IMR-90 (cell line): ENCODE results near the gene IL4R. TPM values are rescaled to one million over a fixed set of nuclear protein-coding genes. Genes with fewer than 3 reads are reported as not detected.

Experiments
- ATAC-seq: fragments of 200-7000 bp; cut with Tn5 transposase; 2 replicates; pipeline ENCODE4 v1.9.1; 2020; ENCODE audit warnings: low read depth, mild to moderate bottlenecking, moderate library complexity
- BruUV-seq: library from RNA; stranded (reverse); fragments of 400-500 nt; replicated peaks from 2 replicates; lab custom pipeline; 2021; lab: Mats Ljungman, UMichigan
- CTCF ChIA-PET: fragments of 300-600 bp; formaldehyde crosslinking; extraction: SDS; loops from one replicate; lab custom pipeline; 2021; ENCODE audit warnings: antibody characterized with exemption; lab: Yijun Ruan, JAX
- POLR2A ChIA-PET: fragments of 300-600 bp; sonication (Branson Sonifier 250); formaldehyde crosslinking; loops from one replicate; lab custom pipeline; 2022; ENCODE audit warnings: antibody characterized with exemption; ENCODE audit not compliant: unreplicated experiment; lab: Charles Lee
- DNase-seq: peaks from one replicate; pipeline ENCODE4 v3.0.0; 2013
- H2AFZ ChIP-seq: replicated peaks from 2 replicates; pipeline ENCODE3; 2013; ENCODE audit warnings: low read length, mild to moderate bottlenecking; ENCODE audit not compliant: poor library complexity
- H2AK5ac ChIP-seq: 2 replicates; pipeline ENCODE4 v1.6.1; 2013; ENCODE audit warnings: low read depth, low read length, inconsistent platforms
- H2AK9ac ChIP-seq: replicated peaks from 2 replicates; pipeline ENCODE3; 2013; ENCODE audit warnings: mild to moderate bottlenecking, low read depth, low read length, moderate library complexity; ENCODE audit not compliant: poor library complexity
- H2BK120ac ChIP-seq: 2 replicates; pipeline ENCODE4 v1.6.1; 2013; ENCODE audit warnings: low read depth, low read length, inconsistent platforms
- H2BK15ac ChIP-seq: 3 replicates; pipeline ENCODE4 v1.6.1; 2013; ENCODE audit warnings: low read depth, low read length, inconsistent platforms
- H2BK20ac ChIP-seq: 2 replicates; pipeline ENCODE4 v1.6.1; 2013; ENCODE audit warnings: low read depth, mild to moderate bottlenecking, inconsistent platforms, low read length, moderate library complexity
- H2BK5ac ChIP-seq: 2 replicates; pipeline ENCODE4 v1.6.1; 2013; ENCODE audit warnings: mild to moderate bottlenecking, low read depth, low read length, inconsistent platforms; ENCODE audit not compliant: poor library complexity, severe bottlenecking
- H3K14ac ChIP-seq: replicated peaks from 2 replicates; pipeline ENCODE4 v1.6.1; 2013; ENCODE audit warnings: low read depth, low read length, inconsistent platforms
- H3K18ac ChIP-seq: 2 replicates; pipeline ENCODE4 v1.6.1; 2013; ENCODE audit warnings: low read depth, low read length, control low read depth
- H3K23ac ChIP-seq: 2 replicates; pipeline ENCODE4 v1.6.1; 2013; ENCODE audit warnings: low read depth, low read length, inconsistent platforms
- H3K27ac ChIP-seq: 2 replicates; pipeline ENCODE4 v1.5.1; 2013; ENCODE audit warnings: mild to moderate bottlenecking, control low read depth, low read length; ENCODE audit not compliant: insufficient read depth
- H3K27me3 ChIP-seq: 2 replicates; pipeline ENCODE4 v1.6.1; 2013; ENCODE audit warnings: low read length; ENCODE audit not compliant: control insufficient read depth, insufficient read depth
- H3K36me3 ChIP-seq: 2 replicates; pipeline ENCODE4 v1.6.1; 2013; ENCODE audit warnings: low read length, mixed read lengths; ENCODE audit not compliant: control insufficient read depth, insufficient read depth
- H3K4ac ChIP-seq: 2 replicates; pipeline ENCODE4 v1.6.1; 2013; ENCODE audit warnings: low read depth, low read length, inconsistent platforms
- H3K4me1 ChIP-seq: 2 replicates; pipeline ENCODE4 v1.6.1; 2013; ENCODE audit warnings: low read length, mixed read lengths; ENCODE audit not compliant: control insufficient read depth, insufficient read depth
- H3K4me2 ChIP-seq: 2 replicates; pipeline ENCODE4 v1.6.1; 2013; ENCODE audit warnings: low read depth, mild to moderate bottlenecking, control low read depth, low read length, moderate library complexity
- H3K4me3 ChIP-seq: 2 replicates; pipeline ENCODE4 v1.5.1; 2013; ENCODE audit warnings: low read depth, mild to moderate bottlenecking, control low read depth, low read length, moderate library complexity; ENCODE audit not compliant: insufficient read depth
- H3K56ac ChIP-seq: 2 replicates; pipeline ENCODE4 v1.6.1; 2013; ENCODE audit warnings: low read length, inconsistent platforms; ENCODE audit not compliant: insufficient read depth; ENCODE audit errors: extremely low read depth
- H3K79me1 ChIP-seq, 2 experiments: 2 replicates each; pipeline ENCODE4 v1.6.1; 2013; ENCODE audit warnings: low read length in 2 of 2, inconsistent platforms in 1 of 2, low read depth in 1 of 2
- H3K9ac ChIP-seq: 2 replicates; pipeline ENCODE4 v1.6.1; 2013; ENCODE audit warnings: low read depth, low read length, control low read depth
- H3K9me1 ChIP-seq: 2 replicates; pipeline ENCODE4 v1.6.1; 2013; ENCODE audit warnings: low read length, inconsistent platforms; ENCODE audit not compliant: insufficient read depth
- H3K9me3 ChIP-seq: 2 replicates; pipeline ENCODE4 v1.6.1; 2013; ENCODE audit warnings: low read length; ENCODE audit not compliant: control insufficient read depth, insufficient read depth
- H4K20me1 ChIP-seq: 2 replicates; pipeline ENCODE4 v1.6.1; 2013; ENCODE audit warnings: low read length, inconsistent platforms; ENCODE audit not compliant: insufficient read depth
- H4K5ac ChIP-seq: 2 replicates; pipeline ENCODE4 v1.6.1; 2013; ENCODE audit warnings: mild to moderate bottlenecking, low read depth, low read length, control low read depth
- H4K8ac ChIP-seq, 2 experiments: 2 replicates each; pipeline ENCODE4 v1.6.1; 2013; ENCODE audit warnings: low read depth in 2 of 2, low read length in 2 of 2, control low read depth in 1 of 2, inconsistent platforms in 1 of 2
- H4K91ac ChIP-seq: 2 replicates; pipeline ENCODE4 v1.6.1; 2013; ENCODE audit warnings: low read depth, low read length, inconsistent platforms; ENCODE audit not compliant: insufficient read depth
- BHLHE40 ChIP-seq: fragments of 150-350 bp; IDR thresholded peaks from 2 replicates; pipeline ENCODE4 v1.6.1; 2016; ENCODE audit warnings: mild to moderate bottlenecking, low read depth, low read length
- CHD1 ChIP-seq: IDR thresholded peaks from 2 replicates; pipeline ENCODE4 v1.6.1; 2012; ENCODE audit warnings: low read depth, low read length, improper control_type of control experiment
- CTCF ChIP-seq: conservative IDR thresholded peaks from 2 replicates; pipeline ENCODE4 v1.5.1; 2012; ENCODE audit warnings: mild to moderate bottlenecking, low read depth, low read length, improper control_type of control experiment
- ELK1 ChIP-seq: fragments of 150-350 bp; IDR thresholded peaks from 2 replicates; pipeline ENCODE4 v1.6.1; 2016; ENCODE audit warnings: low read depth, mild to moderate bottlenecking, low read length, moderate library complexity, borderline replicate concordance
- FOS ChIP-seq: fragments of 150-350 bp; IDR thresholded peaks from 2 replicates; pipeline ENCODE4 v1.6.1; 2016; ENCODE audit warnings: low read depth, low read length
- MAFK ChIP-seq: IDR thresholded peaks from 2 replicates; pipeline ENCODE4 v1.6.1; 2012; ENCODE audit warnings: low read depth, low read length, improper control_type of control experiment
- MAZ ChIP-seq: IDR thresholded peaks from 2 replicates; pipeline ENCODE4 v1.6.1; 2012; ENCODE audit warnings: low read depth, mild to moderate bottlenecking, low read length, improper control_type of control experiment, moderate library complexity, borderline replicate concordance
- MXI1 ChIP-seq: IDR thresholded peaks from 2 replicates; pipeline ENCODE4 v1.6.1; 2012; ENCODE audit warnings: low read depth, mild to moderate bottlenecking, low read length, moderate library complexity, borderline replicate concordance
- NFE2L2 ChIP-seq: fragments of 150-350 bp; IDR thresholded peaks from 2 replicates; pipeline ENCODE4 v1.6.1; 2016; ENCODE audit warnings: low read depth, mild to moderate bottlenecking, low read length
- POLR2A ChIP-seq: IDR thresholded peaks from 2 replicates; pipeline ENCODE4 v1.6.1; 2012; ENCODE audit warnings: mild to moderate bottlenecking, low read depth, low read length
- RAD21 ChIP-seq: IDR thresholded peaks from 2 replicates; pipeline ENCODE4 v1.6.1; 2012; ENCODE audit warnings: low read length, improper control_type of control experiment
- RFX5 ChIP-seq: IDR thresholded peaks from 2 replicates; pipeline ENCODE4 v1.8.0; 2012; ENCODE audit warnings: low read depth, mild to moderate bottlenecking, low read length, moderate library complexity
- USF2 ChIP-seq: fragments of 150-350 bp; IDR thresholded peaks from 2 replicates; pipeline ENCODE4 v1.6.1; 2017; ENCODE audit warnings: mild to moderate bottlenecking, antibody characterized with exemption, low read length, low read depth
- WGBS, 2 experiments: methylation state at CpG; one replicate each; pipeline versions ENCODE4 v1.1.5 to v1.1.7; 2013; ENCODE audit warnings: missing lambda C conversion rate in 2 of 2; ENCODE audit not compliant: insufficient read length in 1 of 2; ENCODE audit errors: extremely low coverage in 2 of 2; 5-methylcytosine and 5-hydroxymethylcytosine counted together
- dilution Hi-C: fragments of 300-500 bp; cut with HindIII; formaldehyde crosslinking; loops from one replicate; pipeline ENCODE4 v1.14.3; 2018; ENCODE audit warnings: low sequenced_read_pairs; ENCODE audit not compliant: unreplicated experiment
- in situ Hi-C: fragments of 300-500 bp; cut with MboI; formaldehyde crosslinking; loops from 3 replicates; pipeline ENCODE4 v1.14.3; 2019; ENCODE audit warnings: low sequenced_read_pairs, inconsistent platforms, mixed read lengths
- intact Hi-C: fragments of 100-400 bp; cut with micrococcal nuclease; formaldehyde crosslinking; loops from 2 replicates; pipeline ENCODE4 v1.10.0; 2022
- polyA plus RNA-seq, 3 experiments: library from polyadenylated mRNA; depleted of rRNA; stranded (reverse); fragments of >200 nt; gene quantifications; 2 replicates each; pipeline ENCODE4 v1.2.3, GENCODE V29; 2012; ENCODE audit warnings: low replicate concordance in 1 of 3
- total RNA-seq: library from RNA; depleted of rRNA; stranded (reverse); fragments of >200 nt; gene quantifications from 2 replicates; pipeline ENCODE4 v1.2.3, GENCODE V29; 2012

The IL4R gene
- total and polyA plus RNA-seq, 2 of the 4 experiments (the other 2 are of a cell fraction), result 6.3 to 18.7 TPM

- no peak for TF ChIP-seq CHD1
Measured at GRCh38 chr16:27408012-27408601, 94.3 kb downstream of the IL4R start (continued).

- Histone ChIP-seq H3K27ac (no peak overlapping the region), H4K8ac (peak overlapping the region in 1 of 2 experiments; percentile 35; a peak in 1 of 4 replicates), H3K23ac (no peak overlapping the region), H3K27me3 (no peaks in the 10 kb centered on the region), H3K79me1 (peaks cover 0 to 15% of the 10 kb centered on the region in 2 experiments; a peak in 2 of 4 replicates), H3K18ac (no peak overlapping the region), H4K91ac (no peak overlapping the region; the same call in 1 of the 2 replicates), H2AK9ac (peak overlapping the region; percentile 72), H4K20me1 (no peaks in the 10 kb centered on the region), H2BK15ac (peak overlapping the region; percentile 81; the same call in 1 of the 3 replicates), H2AFZ (peak overlapping the region; percentile 87), H2BK20ac (peak overlapping the region; percentile 84), H3K4me1 (peaks cover 9% of the 10 kb centered on the region), H3K9ac (no peak overlapping the region), H3K14ac (peak overlapping the region; percentile 68), H3K56ac (peak overlapping the region; percentile 19; the same call in 1 of the 2 replicates), H3K9me1 (peaks cover 15% of the 10 kb centered on the region), H2BK5ac (no peak overlapping the region), H3K4me2 (no peak overlapping the region), H3K9me3 (no peaks in the 10 kb centered on the region), H3K4me3 (no peak overlapping the region), H3K4ac (peak overlapping the region; percentile 72), H3K36me3 (no peaks in the 10 kb centered on the region), H2AK5ac (peak overlapping the region; percentile 74; the same call in 1 of the 2 replicates), H4K5ac (no peak overlapping the region), H2BK120ac (peak overlapping the region; percentile 54)
- no peak for DNase-seq
- BruUV-seq, result no TSS peak
- dilution Hi-C loops (no loop called here), intact Hi-C loops (no loop called here), in situ Hi-C loops (no loop called here)
- ATAC-seq, result no peak
- ChIA-PET POLR2A (no interaction called here), CTCF (interaction anchor here (1.2 kb wide), 1 partner anchor 177 kb away, joined by 3 read pairs; no protein-coding TSS in a partner anchor)
- 80% methylated on average over 1 of the region's 6 CpGs; no CpG with 5 or more reads in 1 of the 2 experiments for WGBS, 2 experiments
- TF ChIP-seq POLR2A, result no peak
- no peak for TF ChIP-seq MAZ
- TF ChIP-seq ELK1, result no peak
- TF ChIP-seq FOS, result no peak
- TF ChIP-seq BHLHE40, result no peak
- TF ChIP-seq USF2, result no peak
- TF ChIP-seq RFX5, result no peak
- TF ChIP-seq NFE2L2, result no peak
- TF ChIP-seq MAFK, result no peak
- no peak for TF ChIP-seq CTCF
- no peak for TF ChIP-seq MXI1
- no peak for TF ChIP-seq RAD21
Measured at GRCh38 chr16:27408602-27409031, 94.8 kb downstream of the IL4R start.
